PC-3 (cell line): ENCODE data around the gene MAP1LC3B2. TPM values are rescaled to one million over a fixed set of nuclear protein-coding genes. Genes with fewer than 3 reads are reported as not detected.

Experiments
- ATAC-seq: fragments of 200-7000 bp; cut with Tn5 transposase; 2 replicates; pipeline ENCODE4 v1.9.1; 2020; ENCODE audit warnings: mild to moderate bottlenecking, moderate library complexity
- BruUV-seq: library from RNA; stranded (reverse); fragments of 400-500 nt; replicated peaks from 2 replicates; lab custom pipeline; 2021; lab: Mats Ljungman, UMichigan
- CTCF ChIA-PET: fragments of 300-600 bp; sonication (Branson Sonifier 250); formaldehyde crosslinking; loops from one replicate; lab custom pipeline; 2022; ENCODE audit warnings: antibody characterized with exemption; lab: Charles Lee
- POLR2A ChIA-PET: fragments of 300-600 bp; sonication (Branson Sonifier 250); formaldehyde crosslinking; loops from one replicate; lab custom pipeline; 2022; ENCODE audit warnings: antibody characterized with exemption; ENCODE audit not compliant: unreplicated experiment; lab: Charles Lee
- DNase-seq: peaks from one replicate; pipeline ENCODE4 v3.0.0-alpha.2; 2015
- H2AFZ ChIP-seq: fragments of 300-600 bp; sonication (generic); 2 replicates; pipeline ENCODE4 v1.6.0; 2016; ENCODE audit warnings: antibody characterized with exemption, low read length
- H3F3A ChIP-seq: fragments of 300-600 bp; sonication (generic); one replicate; pipeline ENCODE4 v1.6.0; 2017; ENCODE audit warnings: antibody characterized with exemption, low read length, control low read depth, mild to moderate bottlenecking; ENCODE audit not compliant: unreplicated experiment
- H3K27ac ChIP-seq: fragments of 300-600 bp; sonication (generic); 2 replicates; pipeline ENCODE4 v1.5.1; 2016; ENCODE audit warnings: mild to moderate bottlenecking, low read length
- H3K27me3 ChIP-seq: fragments of 300-600 bp; sonication (generic); 2 replicates; pipeline ENCODE4 v1.6.1; 2016; ENCODE audit warnings: low read length, mixed read lengths
- H3K36me3 ChIP-seq: fragments of 300-600 bp; sonication (generic); 2 replicates; pipeline ENCODE4 v1.6.1; 2016; ENCODE audit warnings: low read depth, mixed run types, low read length, mixed read lengths
- H3K4me1 ChIP-seq: fragments of 300-600 bp; sonication (generic); 2 replicates; pipeline ENCODE4 v1.5.1; 2016; ENCODE audit warnings: low read length; ENCODE audit not compliant: insufficient read depth
- H3K4me2 ChIP-seq: fragments of 300-600 bp; sonication (generic); 2 replicates; pipeline ENCODE4 v1.6.0; 2016; ENCODE audit warnings: low read length
- H3K4me3 ChIP-seq: fragments of 300-600 bp; sonication (generic); 2 replicates; pipeline ENCODE4 v1.5.1; 2016; ENCODE audit warnings: mild to moderate bottlenecking, low read length, mixed read lengths
- H3K79me2 ChIP-seq: fragments of 300-600 bp; sonication (generic); 2 replicates; pipeline ENCODE4 v1.6.1; 2017; ENCODE audit warnings: low read length, mixed read lengths
- H3K9ac ChIP-seq: fragments of 300-600 bp; sonication (generic); 2 replicates; pipeline ENCODE4 v1.6.0; 2016; ENCODE audit warnings: mild to moderate bottlenecking, low read length
- H3K9me2 ChIP-seq: fragments of 300-600 bp; sonication (generic); replicated peaks from 2 replicates; pipeline ENCODE4 v1.6.1; 2016; ENCODE audit warnings: mixed run types, low read length, mixed read lengths
- H3K9me3 ChIP-seq: fragments of 300-600 bp; sonication (generic); 2 replicates; pipeline ENCODE4 v1.6.1; 2016; ENCODE audit warnings: low read length, mixed read lengths
- H4K20me1 ChIP-seq: fragments of 300-600 bp; sonication (generic); 2 replicates; pipeline ENCODE4 v1.6.1; 2016; ENCODE audit warnings: low read length, mixed read lengths
- EZH2 ChIP-seq: fragments of 300-600 bp; sonication (generic); IDR thresholded peaks from one replicate; pipeline ENCODE4 v1.6.1; 2017; ENCODE audit warnings: antibody characterized with exemption, mild to moderate bottlenecking, low read length; ENCODE audit not compliant: unreplicated experiment
- EZH2phosphoT487 ChIP-seq: fragments of 300-600 bp; sonication (generic); IDR thresholded peaks from 2 replicates; pipeline ENCODE4 v1.6.1; 2018; ENCODE audit warnings: mild to moderate bottlenecking, antibody characterized with exemption, low read length, borderline replicate concordance
- intact Hi-C: fragments of 100-400 bp; cut with micrococcal nuclease; formaldehyde crosslinking; loops from 2 replicates; pipeline ENCODE4 v1.9.0; 2023
- total RNA-seq: library from RNA; depleted of rRNA; stranded (reverse); fragments of >200 nt; gene quantifications from 2 replicates; pipeline ENCODE4 v1.2.3, GENCODE V29; 2014
- TF ChIP-seq, protein P1 (sequence below): fragments of 300-600 bp; sonication (generic); conservative IDR thresholded peaks from 2 replicates; pipeline ENCODE4 v1.5.1; 2017; ENCODE audit warnings: antibody characterized with exemption, low read depth, mild to moderate bottlenecking, low read length

MAP1LC3B2 gene
- total RNA-seq, 1 experiment from 2014 or later = not detected

DNA sequence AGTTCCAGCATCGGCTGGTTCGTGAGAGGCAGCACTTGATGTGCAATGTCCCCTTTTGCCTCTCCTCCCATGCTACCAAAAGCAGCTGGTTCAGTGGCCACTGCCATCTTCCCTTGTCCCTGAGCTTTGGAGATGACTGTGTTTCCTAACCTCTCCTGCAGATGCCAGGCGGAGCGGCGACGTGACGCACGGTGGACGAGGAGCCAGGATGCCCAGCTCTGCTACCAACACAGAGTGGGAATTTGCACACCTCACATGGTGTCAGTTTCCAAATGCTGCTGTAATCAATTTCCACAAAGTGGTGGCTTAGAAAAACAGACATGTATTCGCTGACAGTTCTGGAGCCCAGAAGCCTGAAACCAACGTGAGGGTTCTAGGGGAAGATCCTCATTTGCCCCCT lies 42.5 kb upstream of the MAP1LC3B2 start:
- no peaks in the 10 kb centered on the region for H4K20me1 ChIP-seq
- no peak for DNase-seq
- intact Hi-C loops = no loop called here
- H3K4me2 ChIP-seq = no peak overlapping the region
- no peak overlapping the region for H2AFZ ChIP-seq
- BruUV-seq = no TSS peak
- H3K79me2 ChIP-seq = no peaks in the 10 kb centered on the region
- H3K4me3 ChIP-seq = no peak overlapping the region
- H3K27me3 ChIP-seq = no peaks in the 10 kb centered on the region
- H3K9me3 ChIP-seq = no peaks in the 10 kb centered on the region
- no peaks in the 10 kb centered on the region for H3F3A ChIP-seq
- H3K9me2 ChIP-seq = no peaks in the 10 kb centered on the region
- no peaks in the 10 kb centered on the region for H3K36me3 ChIP-seq
- ChIA-PET CTCF (no interaction called here), POLR2A (interaction anchor here (0.5 kb wide), 1 partner anchor 349 kb away, joined by 3 read pairs; no protein-coding TSS in a partner anchor)
- no peak for ATAC-seq
- no peak overlapping the region for H3K27ac ChIP-seq
- no peak overlapping the region for H3K9ac ChIP-seq
- peaks cover 6% of the 10 kb centered on the region; the same call in 1 of the 2 replicates for H3K4me1 ChIP-seq
- TF ChIP-seq EZH2phosphoT487 = no peak
- TF ChIP-seq, protein P1, sequence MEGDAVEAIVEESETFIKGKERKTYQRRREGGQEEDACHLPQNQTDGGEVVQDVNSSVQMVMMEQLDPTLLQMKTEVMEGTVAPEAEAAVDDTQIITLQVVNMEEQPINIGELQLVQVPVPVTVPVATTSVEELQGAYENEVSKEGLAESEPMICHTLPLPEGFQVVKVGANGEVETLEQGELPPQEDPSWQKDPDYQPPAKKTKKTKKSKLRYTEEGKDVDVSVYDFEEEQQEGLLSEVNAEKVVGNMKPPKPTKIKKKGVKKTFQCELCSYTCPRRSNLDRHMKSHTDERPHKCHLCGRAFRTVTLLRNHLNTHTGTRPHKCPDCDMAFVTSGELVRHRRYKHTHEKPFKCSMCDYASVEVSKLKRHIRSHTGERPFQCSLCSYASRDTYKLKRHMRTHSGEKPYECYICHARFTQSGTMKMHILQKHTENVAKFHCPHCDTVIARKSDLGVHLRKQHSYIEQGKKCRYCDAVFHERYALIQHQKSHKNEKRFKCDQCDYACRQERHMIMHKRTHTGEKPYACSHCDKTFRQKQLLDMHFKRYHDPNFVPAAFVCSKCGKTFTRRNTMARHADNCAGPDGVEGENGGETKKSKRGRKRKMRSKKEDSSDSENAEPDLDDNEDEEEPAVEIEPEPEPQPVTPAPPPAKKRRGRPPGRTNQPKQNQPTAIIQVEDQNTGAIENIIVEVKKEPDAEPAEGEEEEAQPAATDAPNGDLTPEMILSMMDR = no peak

DNA sequence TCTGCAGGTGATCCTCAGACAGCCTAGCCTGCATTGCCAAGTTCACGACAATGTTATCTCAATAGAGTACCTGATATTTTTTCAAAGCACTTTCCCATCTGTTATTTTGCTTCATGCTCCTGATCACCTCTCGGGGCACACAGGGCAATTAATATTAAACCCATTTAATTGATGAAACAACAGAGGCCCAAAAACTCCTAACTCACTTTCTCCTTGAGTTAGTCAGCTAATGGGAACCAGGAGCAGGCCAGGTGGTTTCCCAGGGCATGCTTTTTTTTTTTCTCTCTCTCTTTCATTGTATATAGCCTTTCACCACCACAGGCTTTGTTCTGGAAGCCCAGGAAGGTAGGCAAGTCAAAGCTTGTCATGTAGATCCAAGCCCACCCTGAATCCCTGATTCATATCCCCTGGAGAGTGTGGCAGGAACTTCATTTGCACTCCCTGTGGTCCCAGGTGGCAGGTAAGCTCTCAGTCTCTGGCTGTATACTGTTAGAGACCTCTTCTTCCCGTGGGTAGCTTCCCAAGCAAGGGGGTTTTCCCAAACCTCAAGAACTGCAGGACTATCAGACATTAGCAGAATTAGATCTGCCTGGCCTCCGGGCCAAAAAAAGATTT lies 41.6 kb upstream of the MAP1LC3B2 start:
- no peak overlapping the region for H3K27ac ChIP-seq
- H3K9ac ChIP-seq = no peak overlapping the region
- no peak for ATAC-seq
- no peaks in the 10 kb centered on the region for H3K9me3 ChIP-seq
- H4K20me1 ChIP-seq = no peaks in the 10 kb centered on the region
- no peaks in the 10 kb centered on the region for H3K36me3 ChIP-seq
- no peak overlapping the region for H2AFZ ChIP-seq
- POLR2A ChIA-PET = interaction anchor here (0.5 kb wide), 1 partner anchor 350 kb away, joined by 3 read pairs; no protein-coding TSS in a partner anchor
- no peaks in the 10 kb centered on the region for H3K27me3 ChIP-seq
- no peaks in the 10 kb centered on the region for H3K79me2 ChIP-seq
- H3K4me1 ChIP-seq = peaks cover 6% of the 10 kb centered on the region; the same call in 1 of the 2 replicates
- TF ChIP-seq EZH2phosphoT487 (no peak), EZH2 (no peak)
- TF ChIP-seq, protein P1 = no peak
- no peaks in the 10 kb centered on the region for H3F3A ChIP-seq
- intact Hi-C loops = no loop called here
- BruUV-seq = no TSS peak
- CTCF ChIA-PET = no interaction called here
- no peak overlapping the region for H3K4me2 ChIP-seq
- no peak overlapping the region for H3K4me3 ChIP-seq
- H3K9me2 ChIP-seq = no peaks in the 10 kb centered on the region
- no peak for DNase-seq

DNA sequence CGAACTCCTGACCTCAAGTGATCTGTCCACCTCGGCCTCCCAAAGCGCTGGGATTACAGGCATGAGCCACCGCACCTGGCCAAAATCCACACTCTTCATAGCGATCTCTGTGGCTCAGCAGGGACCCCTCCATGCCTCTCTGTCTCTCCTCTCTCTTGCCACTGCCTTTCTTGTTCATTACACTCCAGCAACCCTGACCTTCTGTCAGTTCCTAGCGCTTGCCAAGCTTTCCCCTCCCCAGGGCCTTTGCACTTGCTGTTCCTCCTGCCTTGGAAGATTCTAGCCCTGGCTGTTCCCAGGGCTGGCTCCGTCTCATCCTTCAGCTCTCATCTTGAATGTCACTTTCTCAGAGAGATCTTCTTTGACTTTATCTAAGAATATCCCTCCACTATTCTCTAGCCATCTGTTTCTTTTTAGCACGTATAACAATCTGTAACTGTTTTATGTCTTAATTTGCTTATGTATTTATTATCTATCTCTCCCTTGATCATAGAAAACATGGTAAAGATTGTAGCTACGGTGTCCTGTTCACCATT lies 38.9 kb upstream of the MAP1LC3B2 start:
- H3F3A ChIP-seq = no peaks in the 10 kb centered on the region
- H3K79me2 ChIP-seq = no peaks in the 10 kb centered on the region
- no peaks in the 10 kb centered on the region for H3K9me3 ChIP-seq
- H3K4me1 ChIP-seq = peaks cover 16% of the 10 kb centered on the region
- ATAC-seq = no peak
- no peak for DNase-seq
- no peaks in the 10 kb centered on the region for H3K9me2 ChIP-seq
- no peak overlapping the region for H3K4me2 ChIP-seq
- TF ChIP-seq, protein P1 = no peak
- TF ChIP-seq EZH2 (no peak), EZH2phosphoT487 (no peak)
- POLR2A ChIA-PET = no interaction called here
- H2AFZ ChIP-seq = no peak overlapping the region
- CTCF ChIA-PET = no interaction called here
- H3K27me3 ChIP-seq = no peaks in the 10 kb centered on the region
- H3K4me3 ChIP-seq = no peak overlapping the region
- H4K20me1 ChIP-seq = no peaks in the 10 kb centered on the region
- BruUV-seq = no TSS peak
- no peak overlapping the region for H3K27ac ChIP-seq
- intact Hi-C loops = loop anchor here (10.0 kb wide), 1 partner anchor 175 kb away; no protein-coding TSS in a partner anchor
- no peak overlapping the region for H3K9ac ChIP-seq
- H3K36me3 ChIP-seq = no peaks in the 10 kb centered on the region
